ENCODE results near the gene ARHGAP24.

GRCh38 chr4:86019906-86020305 lies 545.0 kb downstream of the ARHGAP24 start:
- TF ChIP-seq EZH2 (IDR thresholded peaks at IDR 0.05; ENCODE audit: borderline replicate concordance, insufficient read depth, low read depth, low read length, poor library complexity, severe bottlenecking) (no peak), CTCF (IDR thresholded peaks at IDR 0.05) (no peak)
